Left ventricle myocardium inferior (tissue), 1 donor: Measurements from ENCODE around the gene ZCCHC24. TPM values are rescaled to one million over a fixed set of nuclear protein-coding genes. Genes with fewer than 3 reads are reported as not detected.

Source experiments
- DNase-seq: peaks from one replicate; pipeline ENCODE4 v3.0.0-alpha.2; 2020
- H3K27ac ChIP-seq: fragments of 200-600 bp; replicated peaks from 2 replicates; pipeline ENCODE4 v1.8.0; 2021
- H3K27me3 ChIP-seq: fragments of 200-600 bp; 2 replicates; pipeline ENCODE4 v1.8.0; 2021; ENCODE audit warnings: low read depth
- H3K36me3 ChIP-seq: fragments of 200-600 bp; 2 replicates; pipeline ENCODE4 v1.8.0; 2021
- H3K4me1 ChIP-seq: fragments of 200-600 bp; 2 replicates; pipeline ENCODE4 v1.8.0; 2021
- H3K4me3 ChIP-seq: fragments of 200-600 bp; 2 replicates; pipeline ENCODE4 v1.8.0; 2021; ENCODE audit warnings: mild to moderate bottlenecking, moderate library complexity
- H3K9me3 ChIP-seq: fragments of 200-600 bp; replicated peaks from 2 replicates; pipeline ENCODE4 v1.8.0; 2021
- CTCF ChIP-seq: fragments of 200-600 bp; IDR thresholded peaks from 2 replicates; pipeline ENCODE4 v1.8.0; 2021; ENCODE audit warnings: antibody characterized with exemption, mild to moderate bottlenecking, borderline replicate concordance
- intact Hi-C: fragments of 100-400 bp; cut with micrococcal nuclease; formaldehyde crosslinking; loops from one replicate; pipeline ENCODE4 v1.11.0; 2022
- total RNA-seq: library from RNA; stranded (reverse); fragmentation: NEBNext Ultra II Directional; extraction: Animal tissue kit (Norgen Biotek cat#: 25700); gene quantifications from one replicate; pipeline ENCODE4 v1.2.1, GENCODE V29; 2021
- donor health status: DM: no; HTN: yes; CAD: no; lungs with severe emphysema.

The ZCCHC24 gene
- total RNA-seq, 1 donor from 2014 or later, result 47.5 TPM

GRCh38 chr10:79336739-79337138 lies 108.7 kb downstream of the ZCCHC24 start:
- intact Hi-C loops, result no loop called here
- Histone ChIP-seq H3K27ac (no peak overlapping the region), H3K4me1 (peaks cover 14% of the 10 kb centered on the region), H3K4me3 (no peak overlapping the region), H3K27me3 (no peaks in the 10 kb centered on the region), H3K36me3 (no peaks in the 10 kb centered on the region), H3K9me3 (peaks cover 3% of the 10 kb centered on the region)
- no peak for TF ChIP-seq CTCF
- DNase-seq, result no peak

- Histone ChIP-seq H3K36me3 (no peaks in the 10 kb centered on the region), H3K27ac (no peak overlapping the region)
Observed at GRCh38 chr10:79336276-79336675, 109.1 kb downstream of the ZCCHC24 start.

GRCh38 chr10:79335470-79336235 lies 109.8 kb downstream of the ZCCHC24 start:
- H3K27ac ChIP-seq, result no peak overlapping the region
- no peak for DNase-seq
- no peak overlapping the region for H3K4me3 ChIP-seq
- no peak for TF ChIP-seq CTCF
- no peaks in the 10 kb centered on the region for H3K36me3 ChIP-seq
- intact Hi-C loops, result no loop called here
- H3K27me3 ChIP-seq, result no peaks in the 10 kb centered on the region
- H3K9me3 ChIP-seq, result peaks cover 3% of the 10 kb centered on the region
- H3K4me1 ChIP-seq, result peaks cover 3% of the 10 kb centered on the region

More at GRCh38 chr10:79336276-79336675, 109.1 kb downstream of the ZCCHC24 start:
- no peak for DNase-seq
- Histone ChIP-seq H3K9me3 (peaks cover 3% of the 10 kb centered on the region), H3K4me3 (no peak overlapping the region), H3K4me1 (peaks cover 9% of the 10 kb centered on the region), H3K27me3 (no peaks in the 10 kb centered on the region)
- no peak for TF ChIP-seq CTCF
- intact Hi-C loops, result no loop called here

- Histone ChIP-seq H3K36me3 (no peaks in the 10 kb centered on the region), H3K4me3 (no peak overlapping the region), H3K27ac (no peak overlapping the region), H3K4me1 (no peaks in the 10 kb centered on the region), H3K9me3 (peaks cover 3% of the 10 kb centered on the region), H3K27me3 (no peaks in the 10 kb centered on the region)
- no peak for TF ChIP-seq CTCF
- intact Hi-C loops, result no loop called here
- no peak for DNase-seq
Observed at GRCh38 chr10:79335094-79335469, 110.3 kb downstream of the ZCCHC24 start.

- no peak for DNase-seq
- Histone ChIP-seq H3K27ac (no peak overlapping the region), H3K9me3 (peaks cover 3% of the 10 kb centered on the region), H3K4me1 (no peaks in the 10 kb centered on the region), H3K4me3 (no peak overlapping the region), H3K36me3 (no peaks in the 10 kb centered on the region), H3K27me3 (no peaks in the 10 kb centered on the region)
- TF ChIP-seq CTCF, result no peak
- intact Hi-C loops, result no loop called here
Observed at GRCh38 chr10:79334573-79334972, 110.9 kb downstream of the ZCCHC24 start.
